Thymus (tissue), 11 donors: ENCODE data around the gene TSGA10IP. TPM values are rescaled to one million over a fixed set of nuclear protein-coding genes. Genes with fewer than 3 reads are reported as not detected.

Experiments used
- DNase-seq, 9 donors: peaks; one replicate each; pipeline ENCODE4 v3.0.0-alpha.2; 2013; ENCODE audit warnings: low spot score in 9 of 9, low read depth in 6 of 9, missing footprints in 1 of 9
- H3K27ac ChIP-seq, 2 donors: one replicate each; pipeline ENCODE4 v1.5.1; 2013; ENCODE audit warnings: control low read depth in 1 of 2, low read depth in 1 of 2, low read length in 1 of 2, mild to moderate bottlenecking in 1 of 2, moderate library complexity in 1 of 2
- H3K27me3 ChIP-seq, 2 donors: one replicate each; pipeline ENCODE4 v1.5.1; 2013; ENCODE audit warnings: low read length in 1 of 2; ENCODE audit not compliant: control insufficient read depth in 2 of 2, insufficient read depth in 1 of 2
- H3K36me3 ChIP-seq, 2 donors: one replicate each; pipeline ENCODE4 v1.5.1; 2013; ENCODE audit warnings: low read length in 1 of 2, mild to moderate bottlenecking in 1 of 2, moderate library complexity in 1 of 2; ENCODE audit not compliant: control insufficient read depth in 2 of 2, insufficient read depth in 2 of 2
- H3K4me1 ChIP-seq, 2 donors: one replicate each; pipeline ENCODE4 v1.5.1; 2013; ENCODE audit warnings: low read length in 2 of 2; ENCODE audit not compliant: control insufficient read depth in 2 of 2, insufficient read depth in 2 of 2
- H3K4me3 ChIP-seq, 2 donors: one replicate each; pipeline ENCODE4 v1.5.1; 2013; ENCODE audit warnings: low read length in 2 of 2, control low read depth in 1 of 2, mild to moderate bottlenecking in 1 of 2
- H3K9me3 ChIP-seq, 2 donors: one replicate each; pipeline ENCODE4 v1.5.1; 2013; ENCODE audit warnings: low read length in 1 of 2, mild to moderate bottlenecking in 1 of 2; ENCODE audit not compliant: control insufficient read depth in 2 of 2, insufficient read depth in 1 of 2
- WGBS: extraction: QIAGEN DNeasy Blood & Tissue Kit; methylation state at CpG from one replicate; pipeline ENCODE4 v1.1.7; 2013; 5-methylcytosine and 5-hydroxymethylcytosine counted together
- polyA plus RNA-seq: library from polyadenylated mRNA; stranded (reverse); fragments of 200-250 nt; gene quantifications from one replicate; pipeline ENCODE4 v1.2.3, GENCODE V29; 2013
- total RNA-seq: library from RNA; stranded (reverse); fragments of 120-200 nt; gene quantifications from one replicate; pipeline ENCODE4 v1.2.4, GENCODE V29; 2013
- donor health status: healthy.

TSGA10IP gene
- total and polyA plus RNA-seq, 2 donors, result 0.05 to 0.09 TPM

DNA sequence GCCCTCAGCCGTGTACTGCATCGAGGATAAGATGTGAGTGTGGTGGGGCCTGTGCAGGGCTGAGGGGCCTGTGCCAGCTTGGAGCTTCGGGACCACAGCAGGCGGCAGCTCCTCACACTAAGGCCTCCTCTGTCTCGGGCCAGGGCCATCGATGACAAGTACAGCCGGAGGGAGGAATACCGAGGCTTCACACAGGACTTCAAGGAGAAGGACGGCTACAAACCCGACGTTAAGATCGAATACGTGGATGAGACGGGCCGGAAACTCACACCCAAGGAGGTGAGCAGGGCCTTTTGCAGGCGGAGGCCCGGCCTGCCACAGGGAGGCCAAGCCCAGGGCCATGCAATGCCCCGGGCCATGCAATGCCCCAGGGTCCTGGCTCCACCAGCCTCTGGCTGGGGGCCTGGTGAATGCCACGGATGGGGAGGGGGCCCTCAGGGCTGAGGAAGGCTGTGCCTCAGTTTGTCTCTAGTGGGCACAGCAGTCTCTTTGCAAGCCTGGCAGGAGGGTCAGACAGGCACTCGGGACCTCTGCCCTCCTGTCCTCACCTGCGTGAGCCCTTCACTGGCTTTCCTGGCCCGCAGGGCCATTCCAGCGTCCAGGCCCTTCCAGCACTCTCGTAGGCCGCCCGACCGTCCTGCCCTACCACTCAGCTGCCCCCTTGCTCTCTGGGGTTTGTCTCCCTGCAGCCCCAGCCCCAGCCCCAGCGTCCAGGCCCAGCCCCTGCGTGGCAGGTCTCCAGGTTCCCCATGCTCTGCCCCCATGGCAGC, 32.5 kb downstream of the TSGA10IP start:
- no peak overlapping the region for H3K4me3 ChIP-seq
- peaks cover 54 to 58% of the 10 kb centered on the region in 2 donors for H3K36me3 ChIP-seq
- no peaks in the 10 kb centered on the region for H3K27me3 ChIP-seq
- H3K27ac ChIP-seq, result no peak overlapping the region
- no peaks in the 10 kb centered on the region for H3K9me3 ChIP-seq
- H3K4me1 ChIP-seq, result no peaks in the 10 kb centered on the region
- DNase-seq, result no peak
- WGBS, result 94% methylated on average over 29 of the region's 29 CpGs

DNA sequence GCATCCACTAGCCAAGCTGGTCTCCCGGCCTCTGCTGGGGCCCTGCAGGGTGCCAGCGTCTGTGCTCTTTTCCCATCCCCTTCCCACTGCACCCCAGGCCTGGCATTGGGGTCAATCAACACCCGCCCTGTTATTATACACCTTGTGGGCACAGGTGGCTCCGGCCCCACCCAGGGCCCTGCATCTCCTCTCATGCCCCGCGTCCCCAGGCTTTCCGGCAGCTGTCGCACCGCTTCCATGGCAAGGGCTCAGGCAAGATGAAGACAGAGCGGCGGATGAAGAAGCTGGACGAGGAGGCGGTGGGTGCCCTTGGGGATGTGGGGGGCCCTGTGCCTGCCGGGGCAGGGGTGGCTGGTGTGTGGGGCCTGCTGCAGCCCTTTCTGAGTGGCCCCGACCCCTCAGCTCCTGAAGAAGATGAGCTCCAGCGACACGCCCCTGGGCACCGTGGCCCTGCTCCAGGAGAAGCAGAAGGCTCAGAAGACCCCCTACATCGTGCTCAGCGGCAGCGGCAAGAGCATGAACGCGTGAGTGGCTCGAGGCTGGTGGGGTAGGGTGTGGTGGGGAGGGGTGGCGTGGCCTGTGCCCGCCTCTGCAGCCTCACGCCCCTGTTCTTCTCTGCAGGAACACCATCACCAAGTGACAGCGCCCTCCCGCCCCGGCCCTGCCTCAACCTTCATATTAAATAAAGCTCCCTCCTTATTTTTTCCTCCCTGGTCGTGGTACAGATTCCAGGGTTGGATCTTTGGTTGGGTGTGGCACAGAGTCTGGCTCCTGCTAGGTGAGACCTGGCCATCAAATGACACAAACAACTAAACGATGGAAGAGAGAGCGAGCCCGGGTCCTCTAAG, 33.3 kb downstream of the TSGA10IP start:
- Histone ChIP-seq H3K27me3 (no peaks in the 10 kb centered on the region), H3K9me3 (no peaks in the 10 kb centered on the region), H3K4me3 (no peak overlapping the region), H3K36me3 (peaks cover 50 to 52% of the 10 kb centered on the region in 2 donors), H3K27ac (no peak overlapping the region), H3K4me1 (no peaks in the 10 kb centered on the region)
- WGBS, result 97% methylated on average over 34 of the region's 34 CpGs
- DNase-seq, result no peak

DNA sequence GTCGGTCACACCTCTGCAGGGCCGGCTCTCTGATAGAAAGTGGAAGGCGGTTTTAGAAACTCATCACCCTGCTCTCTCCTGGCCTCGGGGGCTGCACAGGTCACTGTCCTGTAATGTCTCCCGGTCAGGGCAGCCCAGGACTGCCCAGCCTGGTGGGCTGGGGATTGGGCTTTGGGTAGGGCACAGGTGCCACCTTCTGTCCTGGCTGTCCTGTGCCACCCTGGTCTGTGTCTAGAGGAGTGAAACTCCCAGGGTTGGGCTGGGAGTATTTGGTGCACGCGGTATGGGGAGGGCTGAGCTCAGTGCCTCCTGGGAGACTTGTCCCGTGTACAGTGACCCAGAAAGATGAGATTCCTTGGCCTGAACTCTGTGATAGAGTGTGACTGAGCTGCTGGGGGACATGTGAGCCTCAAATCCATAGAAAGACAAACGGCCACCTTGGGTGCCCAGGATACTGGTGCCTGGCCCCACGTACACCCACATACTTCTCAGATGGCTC, 34.0 kb downstream of the TSGA10IP start:
- H3K27me3 ChIP-seq, result no peaks in the 10 kb centered on the region
- H3K4me3 ChIP-seq, result no peak overlapping the region
- no peaks in the 10 kb centered on the region for H3K9me3 ChIP-seq
- DNase-seq, result no peak
- WGBS, result 97% methylated on average over 10 of the region's 10 CpGs
- peaks cover 46 to 50% of the 10 kb centered on the region in 2 donors for H3K36me3 ChIP-seq
- H3K4me1 ChIP-seq, result no peaks in the 10 kb centered on the region
- H3K27ac ChIP-seq, result no peak overlapping the region

DNA sequence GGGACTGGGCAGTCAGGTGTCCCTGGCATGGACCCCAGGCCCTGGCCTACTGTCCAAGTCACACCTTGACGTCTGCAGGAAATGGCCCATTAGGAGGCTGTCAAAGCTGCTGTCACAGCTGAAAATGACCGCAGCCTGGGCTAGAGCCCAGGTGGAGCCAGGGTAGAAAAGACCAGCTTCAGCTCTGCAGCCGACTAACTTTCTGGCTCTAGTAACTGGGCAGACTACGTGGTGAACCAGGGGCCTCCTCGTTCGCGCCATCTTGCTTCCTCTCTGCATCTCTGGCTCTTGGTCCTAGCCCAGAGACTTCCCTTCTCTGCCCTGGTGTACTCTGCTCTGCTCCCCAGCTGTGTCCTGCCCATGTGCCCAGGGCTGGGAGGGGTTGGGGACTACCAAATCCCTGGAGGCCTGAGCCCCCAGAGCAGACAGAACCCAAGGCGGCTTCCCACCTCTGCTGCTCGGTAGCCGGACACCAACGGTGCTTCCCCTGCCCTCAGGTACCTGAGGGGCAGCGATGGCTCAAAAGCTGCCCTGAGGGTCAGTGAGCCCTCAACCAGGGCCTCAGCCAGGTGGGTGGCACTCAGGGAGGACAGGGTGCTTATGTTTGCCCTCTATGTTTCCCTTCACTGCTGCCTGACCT, 35.9 kb downstream of the TSGA10IP start:
- DNase-seq, result no peak
- 94% methylated on average over 12 of the region's 12 CpGs for WGBS

DNA sequence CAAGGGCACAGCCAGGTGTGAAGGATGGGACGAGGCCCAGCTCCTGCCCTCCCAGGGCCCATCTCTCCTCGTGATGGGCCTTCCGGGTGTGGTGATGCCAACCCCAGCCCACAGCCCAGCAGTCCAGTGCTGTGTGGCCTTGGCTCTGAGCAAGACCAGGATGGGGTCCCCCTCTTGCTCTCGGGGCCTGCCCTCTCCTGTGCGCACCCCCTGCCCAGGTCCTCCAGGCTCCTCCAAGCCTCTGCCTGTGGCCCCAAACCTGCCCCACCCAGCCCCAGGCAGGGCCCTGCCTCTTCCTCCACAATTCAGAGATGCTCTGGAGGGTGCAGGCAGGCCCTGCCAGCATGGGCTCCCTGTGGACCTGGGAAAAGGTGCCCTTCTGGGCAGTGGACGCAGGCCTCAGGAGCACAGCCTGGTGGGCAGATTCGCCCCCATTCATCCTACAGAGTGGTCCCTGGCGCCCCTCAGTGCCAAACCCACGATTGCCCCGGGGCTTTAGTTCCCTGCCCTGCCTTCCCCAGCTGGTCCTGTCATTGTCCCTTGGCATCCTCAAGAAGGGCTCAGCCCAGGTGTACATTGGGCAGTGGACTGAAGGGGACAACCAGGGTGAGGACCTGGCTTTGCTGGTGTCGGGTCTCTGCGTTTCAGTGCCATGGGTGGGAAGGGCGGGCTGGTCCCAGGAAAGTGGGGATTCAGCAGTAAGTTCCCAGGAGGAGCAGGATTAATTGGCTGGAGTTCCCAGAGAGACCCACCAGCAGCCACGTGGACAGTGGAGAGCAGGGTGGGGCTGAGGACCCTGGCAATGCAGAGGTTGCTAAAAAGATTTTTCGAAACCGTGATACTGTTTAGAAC, 36.9 kb downstream of the TSGA10IP start:
- H3K4me3 ChIP-seq, result no peak overlapping the region
- H3K27ac ChIP-seq, result no peak overlapping the region
- H3K9me3 ChIP-seq, result no peaks in the 10 kb centered on the region
- H3K4me1 ChIP-seq, result no peaks in the 10 kb centered on the region
- no peaks in the 10 kb centered on the region for H3K27me3 ChIP-seq
- WGBS, result 88% methylated on average over 16 of the region's 16 CpGs
- DNase-seq, result no peak
- peaks cover 29% of the 10 kb centered on the region in 2 donors for H3K36me3 ChIP-seq

More for the DNA sequence above, 35.9 kb downstream of the TSGA10IP start:
- Histone ChIP-seq H3K9me3 (no peaks in the 10 kb centered on the region), H3K27me3 (no peaks in the 10 kb centered on the region), H3K27ac (no peak overlapping the region), H3K4me3 (no peak overlapping the region), H3K36me3 (peaks cover 39% of the 10 kb centered on the region in 2 donors), H3K4me1 (no peaks in the 10 kb centered on the region)

DNA sequence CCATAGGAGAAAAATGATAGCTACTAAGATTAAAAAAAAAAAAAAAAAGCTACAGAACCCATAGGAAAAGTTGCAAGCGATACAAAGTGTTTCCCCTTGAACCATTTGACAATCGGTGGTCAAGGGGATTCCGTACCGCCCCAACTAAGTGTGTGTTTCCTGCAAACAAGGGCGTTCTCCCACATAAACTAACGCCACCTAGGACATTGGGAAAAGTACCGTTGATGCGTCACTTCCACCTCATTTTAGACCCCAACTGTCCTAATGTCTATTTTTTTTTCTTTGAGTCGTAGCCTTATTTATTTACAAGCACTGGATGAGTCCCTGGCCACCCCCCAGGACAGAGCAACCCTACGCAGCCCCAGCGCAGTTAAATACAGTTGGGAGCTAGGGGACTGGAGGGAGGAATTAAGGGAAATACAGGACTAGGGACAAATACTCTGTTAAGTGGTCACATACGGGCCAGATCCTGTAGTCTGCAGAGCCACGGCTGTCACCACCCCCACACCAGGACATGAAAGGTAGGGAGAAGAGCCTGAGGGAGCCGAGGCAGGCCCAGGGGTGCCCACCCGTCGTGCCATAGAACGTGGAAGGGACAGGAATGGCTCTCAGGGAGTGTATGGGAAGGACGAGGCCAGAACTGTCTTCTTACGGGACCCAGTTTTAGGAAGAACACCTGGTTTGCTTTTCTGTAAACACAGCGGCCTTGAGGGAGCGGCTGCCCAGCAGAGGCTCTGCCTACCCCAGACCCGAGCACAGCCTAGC, 37.7 kb downstream of the TSGA10IP start:
- Histone ChIP-seq H3K4me1 (no peaks in the 10 kb centered on the region), H3K36me3 (peaks cover 21% of the 10 kb centered on the region in 2 donors), H3K27me3 (no peaks in the 10 kb centered on the region), H3K9me3 (no peaks in the 10 kb centered on the region), H3K27ac (no peak overlapping the region), H3K4me3 (no peak overlapping the region)
- DNase-seq, result no peak
- WGBS, result 91% methylated on average over 22 of the region's 22 CpGs

DNA sequence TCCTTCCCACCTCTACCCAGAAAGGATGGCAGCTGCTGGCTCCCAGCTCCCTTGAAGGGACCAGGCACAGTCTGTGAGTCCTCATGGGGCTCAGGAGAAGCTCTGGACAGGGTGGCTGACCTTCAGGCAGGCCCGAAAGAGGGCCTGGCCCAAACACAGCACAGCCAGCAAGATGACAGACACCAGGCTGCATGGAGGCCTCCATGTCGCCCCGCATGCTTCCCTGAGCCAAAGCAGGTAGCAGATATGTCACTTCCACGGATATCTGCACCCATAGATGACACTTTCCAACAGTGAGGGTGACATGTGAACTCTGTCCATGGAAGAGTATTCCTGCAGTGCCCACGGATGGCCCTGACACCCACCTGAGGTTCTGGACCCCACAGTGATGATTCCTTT, 38.3 kb downstream of the TSGA10IP start:
- Histone ChIP-seq H3K4me3 (no peak overlapping the region), H3K9me3 (no peaks in the 10 kb centered on the region), H3K4me1 (no peaks in the 10 kb centered on the region), H3K27ac (no peak overlapping the region), H3K36me3 (peaks cover 15% of the 10 kb centered on the region in 2 donors), H3K27me3 (no peaks in the 10 kb centered on the region)
- no peak for DNase-seq
- WGBS, result 97% methylated on average over 5 of the region's 5 CpGs

DNA sequence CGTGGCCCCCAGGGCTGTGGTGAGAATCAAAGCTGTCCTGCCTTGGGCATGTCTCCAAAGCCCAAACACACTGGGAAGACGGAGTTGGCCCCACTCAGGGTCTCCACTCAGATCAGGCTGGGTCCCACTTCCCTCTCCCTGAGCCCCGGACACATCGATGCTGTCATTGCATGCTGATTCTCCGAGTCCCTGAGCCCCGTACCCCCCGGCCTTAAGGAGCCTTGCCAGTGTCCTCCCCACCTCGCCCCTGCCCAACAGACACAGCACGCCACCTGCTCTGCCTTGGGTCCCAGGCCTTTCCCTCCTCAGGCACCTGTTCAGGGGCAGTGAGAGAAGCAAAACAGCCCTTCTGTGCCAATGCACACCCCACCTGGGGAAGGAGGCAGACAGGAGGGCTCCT, 42.1 kb downstream of the TSGA10IP start:
- Histone ChIP-seq H3K27me3 (no peaks in the 10 kb centered on the region), H3K36me3 (peaks cover 0 to 6% of the 10 kb centered on the region in 2 donors), H3K4me3 (no peak overlapping the region), H3K9me3 (no peaks in the 10 kb centered on the region), H3K27ac (no peak overlapping the region), H3K4me1 (peaks cover 2 to 3% of the 10 kb centered on the region in 2 donors)
- whole genome bisulfite sequencing, result 84% methylated on average over 9 of the region's 9 CpGs
- DNase-seq, result no peak
